ENCODE data around the gene TBX10. TPM values are rescaled to one million over a fixed set of nuclear protein-coding genes. Genes with fewer than 3 reads are reported as not detected.
"Not testable (repeated sequence)": the region's sequence is repeated elsewhere in the genome, so short reads cannot be mapped to it uniquely, and the experiment has no call there.

The TBX10 gene
- total RNA-seq, 1 donor from 2014 or later, result not detected

DNA sequence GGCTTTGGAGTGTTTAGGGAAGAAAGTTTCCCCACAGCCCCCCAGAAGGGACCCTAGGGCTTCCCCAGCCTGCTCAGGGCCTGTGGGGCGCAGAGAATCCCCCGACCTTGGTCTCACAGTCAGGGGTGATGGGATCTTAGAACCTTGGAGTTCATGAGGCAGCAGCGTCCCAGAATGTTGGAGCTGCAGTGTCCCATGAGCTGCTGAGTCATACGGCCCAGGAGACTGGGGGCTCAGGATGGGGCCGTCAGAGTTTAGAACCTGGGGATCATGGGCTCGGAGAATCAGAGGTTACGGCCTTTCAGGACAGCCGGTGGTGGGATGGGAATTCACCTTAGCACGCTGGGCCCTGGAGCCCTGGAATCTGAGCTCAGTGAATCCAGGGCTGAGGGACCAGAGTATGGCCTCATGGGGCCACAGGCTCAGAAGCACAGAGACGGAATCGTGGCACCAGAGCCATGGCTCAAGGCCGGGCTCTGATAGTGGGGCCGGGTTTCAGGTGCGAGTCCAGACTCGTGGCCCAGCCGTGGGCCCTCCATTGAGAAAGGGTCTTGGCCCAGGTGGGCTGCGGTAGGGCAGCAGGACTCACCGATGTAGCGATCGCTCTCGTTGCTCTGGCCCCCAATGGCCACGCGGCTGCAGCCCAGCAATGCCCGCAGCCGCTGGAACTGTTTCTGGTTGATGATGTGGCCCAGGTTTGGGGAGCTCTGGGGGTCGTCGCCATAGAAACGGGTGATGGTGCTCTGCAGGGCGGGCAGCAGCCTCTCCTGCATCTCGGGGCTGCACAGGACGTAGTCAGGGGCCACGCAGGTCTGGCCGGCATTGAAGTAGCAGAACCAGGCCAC, 25.4 kb upstream of the TBX10 start:
- no peak for DNase-seq (ENCODE audit: low read depth in 2 of 2)

DNA sequence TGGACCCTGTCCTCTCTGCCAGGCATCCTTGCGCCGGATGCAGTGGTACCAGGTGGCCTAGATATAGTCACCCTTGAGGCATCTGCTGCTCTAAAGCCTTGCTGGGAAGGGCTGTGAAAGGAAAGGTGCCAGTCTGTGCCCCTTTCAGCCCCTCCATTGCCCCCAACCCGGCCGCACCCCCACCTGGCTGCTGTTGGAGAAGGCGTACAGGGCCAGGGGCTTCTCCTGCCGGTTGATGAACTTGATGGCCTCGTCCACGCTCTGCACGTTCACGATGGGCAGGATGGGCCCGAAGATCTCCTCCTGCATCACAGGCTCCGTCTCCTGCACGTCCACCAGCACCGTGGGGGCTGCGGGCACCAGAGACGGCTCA, 24.6 kb upstream of the TBX10 start:
- no peak for DNase-seq (ENCODE audit: low read depth in 2 of 2)

DNA sequence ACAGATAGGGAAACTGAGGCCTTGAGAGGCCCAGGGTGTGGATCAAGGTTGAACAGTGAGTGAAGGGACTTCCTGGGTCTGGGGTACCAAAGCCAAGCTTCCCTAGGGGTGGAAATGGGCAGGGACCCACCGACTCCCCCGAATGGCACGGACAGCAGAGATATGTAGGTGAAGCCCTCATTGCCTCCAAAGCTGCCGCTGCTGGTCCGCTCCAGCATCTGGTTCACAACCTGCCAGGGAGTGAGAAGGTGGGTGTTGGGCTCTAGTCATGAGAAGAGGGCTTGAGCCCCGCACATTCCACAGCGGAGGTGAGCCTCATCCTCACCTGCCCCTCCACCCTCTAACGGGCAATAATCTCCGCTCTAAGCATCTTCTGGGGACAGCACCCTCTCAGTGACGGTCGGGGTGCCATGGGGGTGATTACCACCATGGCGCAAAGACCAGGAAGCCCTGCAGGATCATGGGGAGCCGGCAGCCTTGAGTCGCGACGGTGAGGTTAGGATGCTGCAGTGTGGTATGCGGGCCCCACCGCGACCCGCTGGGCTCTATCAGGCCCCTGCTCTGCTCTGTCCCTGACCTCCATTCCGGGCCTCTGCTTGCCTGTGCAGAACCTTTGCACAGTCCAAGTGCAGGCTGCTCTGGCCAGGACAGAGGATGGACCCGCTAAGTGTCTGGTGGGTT, 24.1 kb upstream of the TBX10 start:
- no peak for DNase-seq (ENCODE audit: low read depth in 2 of 2)

DNA sequence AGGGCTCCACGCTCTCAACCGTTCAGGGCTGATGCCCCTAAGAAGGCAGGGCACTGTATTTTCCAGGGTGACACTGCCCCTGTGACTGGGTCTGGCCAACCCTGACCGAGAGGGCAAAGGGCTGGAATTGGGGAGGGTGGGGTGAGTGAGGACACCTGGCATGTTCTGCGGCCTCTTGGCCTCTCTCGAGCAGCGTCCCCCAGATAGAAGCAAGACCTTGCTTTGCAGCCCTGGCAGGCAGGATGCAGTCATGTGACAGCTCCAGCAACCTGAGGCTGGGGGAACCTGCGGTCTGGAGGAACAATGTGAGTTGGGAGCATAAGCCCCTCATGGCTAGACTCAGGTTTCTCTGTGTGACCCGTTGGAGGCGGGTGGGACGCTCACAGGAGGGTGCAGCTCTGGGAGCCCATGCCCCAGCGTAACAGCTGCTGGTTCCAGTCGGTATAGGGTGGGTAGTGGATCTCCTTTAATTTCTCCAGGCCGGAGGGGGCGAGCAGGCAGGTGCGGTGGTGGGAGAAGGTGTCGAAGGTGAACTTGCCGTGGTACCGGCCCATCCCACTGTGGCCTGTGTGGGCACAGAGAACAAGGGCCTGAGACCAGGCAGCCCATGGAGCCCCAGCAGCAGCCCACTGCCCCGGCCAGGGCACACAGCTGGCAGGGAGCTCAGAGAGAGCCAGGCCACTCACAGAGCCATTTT, 23.4 kb upstream of the TBX10 start:
- DNase-seq (ENCODE audit: low read depth in 2 of 2), result no peak

- no peak for DNase-seq (ENCODE audit: low read depth in 2 of 2)
Measured at GRCh38 chr11:67662142-67662834, 22.7 kb upstream of the TBX10 start.

- not testable (repeated sequence) for DNase-seq (ENCODE audit: low read depth in 2 of 2)
Measured at GRCh38 chr11:67660752-67661151, 21.2 kb upstream of the TBX10 start.

DNA sequence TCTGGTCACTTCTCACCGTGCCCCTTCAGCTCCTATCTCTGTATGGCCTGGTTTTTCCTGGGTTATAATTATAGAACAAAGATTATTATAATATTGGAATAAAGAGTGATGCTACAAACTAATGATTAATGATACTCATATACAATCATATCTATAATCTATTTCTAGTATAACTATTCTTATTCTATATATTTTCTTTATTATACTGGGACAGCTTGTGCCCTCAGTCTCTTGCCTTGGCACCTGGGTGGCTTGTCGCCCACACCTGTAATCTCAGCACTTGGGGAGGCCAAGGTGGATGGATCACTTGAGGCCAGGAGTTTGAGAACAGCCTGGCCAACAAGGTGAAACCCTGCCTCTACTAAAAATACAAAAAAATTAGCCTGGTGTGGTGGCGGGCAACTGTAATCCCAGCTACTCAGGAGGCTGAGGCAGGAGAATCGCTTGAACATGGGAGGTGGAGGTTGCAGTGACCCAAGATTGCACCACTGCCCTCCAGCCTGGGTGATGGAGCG, 20.1 kb upstream of the TBX10 start:
- not testable (repeated sequence) for DNase-seq (ENCODE audit: low read depth in 2 of 2)

- DNase-seq (ENCODE audit: low read depth in 2 of 2), result no peak
Measured at GRCh38 chr11:67657300-67657699, 17.7 kb upstream of the TBX10 start.

- peak in 1 of 2 donors; percentile 19 for DNase-seq (ENCODE audit: low read depth in 2 of 2)
Measured at GRCh38 chr11:67656278-67656922, 16.8 kb upstream of the TBX10 start.

DNA sequence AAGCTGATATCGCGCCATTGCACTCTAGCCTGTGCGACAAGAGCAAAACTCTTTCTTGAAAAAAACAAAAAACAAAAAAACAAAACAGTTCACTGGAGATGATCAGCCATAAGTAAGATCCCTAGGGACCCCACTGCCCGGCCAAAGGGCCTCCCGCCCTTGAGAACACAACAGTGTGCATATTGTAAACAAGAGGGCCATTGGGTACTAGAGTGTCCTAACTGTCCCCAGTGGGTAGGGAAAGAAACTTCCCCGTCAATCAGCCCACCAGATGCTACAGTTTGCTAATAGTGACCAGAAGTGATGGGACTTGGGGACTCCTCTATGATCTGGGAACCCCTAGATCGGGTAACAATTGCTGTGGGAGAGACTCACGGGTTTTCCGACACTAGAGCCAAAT, 14.7 kb upstream of the TBX10 start:
- DNase-seq (ENCODE audit: low read depth in 2 of 2), result no peak

GRCh38 chr11:67652965-67653845, 13.6 kb upstream of the TBX10 start:
- DNase-seq (ENCODE audit: low read depth in 2 of 2), result no peak

GRCh38 chr11:67651976-67652781, 12.6 kb upstream of the TBX10 start:
- no peak for DNase-seq (ENCODE audit: low read depth in 2 of 2)

DNA sequence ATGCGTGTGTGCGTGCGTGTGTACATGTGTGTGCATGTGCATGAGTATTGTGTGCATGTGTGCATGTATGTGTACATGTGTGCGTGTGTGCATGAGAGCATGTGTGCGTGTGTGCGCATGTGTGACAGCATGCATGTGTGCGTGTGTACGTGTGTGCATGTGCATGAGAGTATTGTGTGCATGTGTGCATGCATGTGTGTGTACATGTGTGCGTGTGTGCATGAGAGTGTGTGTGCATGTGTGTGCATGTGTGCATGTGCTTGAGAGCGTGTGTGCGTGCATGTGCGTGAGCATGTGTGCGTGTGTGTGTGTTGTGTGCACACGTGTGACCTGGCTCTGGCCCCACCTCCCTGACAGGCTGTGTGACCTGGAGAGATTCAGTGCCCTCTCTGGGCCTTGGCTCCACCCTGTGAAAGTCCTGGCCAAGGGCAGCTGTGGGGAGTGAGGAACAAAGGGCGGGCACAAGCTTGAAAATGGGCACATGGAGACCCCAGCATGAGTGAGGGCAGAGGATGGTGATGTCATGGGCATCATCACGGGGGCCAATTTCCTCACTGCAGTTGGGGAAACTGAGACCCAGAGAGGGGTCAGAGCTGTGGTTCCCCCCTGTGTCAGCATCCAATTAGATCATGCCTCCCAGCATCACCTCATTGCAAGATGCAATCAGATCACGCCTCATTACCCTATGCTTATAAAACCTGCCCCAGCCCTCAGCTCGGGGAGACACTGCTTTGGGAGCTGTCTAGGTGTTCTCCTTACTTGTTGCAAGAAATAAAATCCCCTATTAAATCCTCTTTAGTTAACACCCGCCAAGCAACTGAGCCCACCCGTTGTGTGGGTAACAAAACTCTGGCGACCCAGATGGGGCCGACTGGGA, 10.3 kb upstream of the TBX10 start:
- DNase-seq (ENCODE audit: low read depth in 2 of 2), result no peak

- DNase-seq (ENCODE audit: low read depth in 2 of 2), result no peak
Measured at GRCh38 chr11:67648796-67649613, 9.4 kb upstream of the TBX10 start.

GRCh38 chr11:67648140-67648795, 8.7 kb upstream of the TBX10 start:
- peak in 1 of 2 donors; percentile 37 for DNase-seq (ENCODE audit: low read depth in 2 of 2)

DNA sequence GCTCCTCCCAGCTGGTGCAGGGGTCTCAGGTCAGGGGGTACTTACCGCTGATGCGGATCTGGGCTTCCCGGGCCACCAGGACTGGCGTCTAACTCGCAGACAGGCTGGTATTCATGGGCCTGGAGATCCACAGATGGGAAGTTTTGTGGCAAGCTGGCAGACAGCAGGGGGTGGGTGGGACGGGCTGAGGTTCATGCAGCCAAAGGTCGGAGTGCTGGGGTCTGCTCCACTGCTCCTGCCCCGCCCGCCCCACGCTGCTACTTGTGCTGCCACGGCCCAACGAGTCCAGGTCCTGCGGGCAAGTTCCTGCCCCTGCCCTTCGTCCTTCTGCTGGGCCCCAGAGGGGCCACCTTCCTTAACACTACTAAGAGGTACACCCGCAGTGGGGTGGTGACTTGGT, 7.9 kb upstream of the TBX10 start:
- no peak for DNase-seq (ENCODE audit: low read depth in 2 of 2)

All from lung microvascular endothelial cell (primary cell).